K562 (cell line): ENCODE results near the gene USP15. TPM values are rescaled to one million over a fixed set of nuclear protein-coding genes. Genes with fewer than 3 reads are reported as not detected.

Source experiments
- ATAC-seq: fragments of 200-7000 bp; cut with Tn5 transposase; 3 replicates; pipeline ENCODE4 v1.9.1; 2020; ENCODE audit warnings: moderate library complexity
- BruUV-seq: library from RNA; stranded (reverse); fragments of 400-500 nt; replicated peaks from 2 replicates; lab custom pipeline; 2021; lab: Mats Ljungman, UMichigan
- CTCF ChIA-PET: fragments of 300-600 bp; formaldehyde crosslinking; extraction: SDS; loops from one replicate; lab custom pipeline; 2021; ENCODE audit warnings: low intra/inter-chr PET ratio; lab: Yijun Ruan, JAX
- POLR2A ChIA-PET: fragments of 300-600, 350-650 bp; sonication (Branson Sonifier 250); formaldehyde crosslinking; extraction: SDS; loops from one replicate; lab custom pipeline; 2021; ENCODE audit warnings: antibody characterized with exemption, inconsistent platforms; lab: Yijun Ruan, JAX
- DNase-seq, 4 experiments: peaks; one replicate each; pipeline versions ENCODE4 v3.0.0 to v3.0.0-alpha.2; 2011 to 2018; ENCODE audit warnings: low spot score in 3 of 4, mixed read lengths in 3 of 4; ENCODE audit errors: extremely low read depth in 1 of 4
- FAIRE-seq: peaks from 2 replicates; lab custom pipeline; 2011; peaks lifted over from hg19 to GRCh38; lab: Jason Lieb, UNC
- H2AFZ ChIP-seq: 2 replicates; pipeline ENCODE4 v1.6.0; 2011; ENCODE audit warnings: low read depth, low read length, control low read depth, inconsistent platforms
- H3K27ac ChIP-seq: fragments of 200-600 bp; 3 replicates; pipeline ENCODE4 v1.8.0; 2011; ENCODE audit warnings: low read depth, mild to moderate bottlenecking, control low read depth, inconsistent platforms, low read length, moderate library complexity, mixed read lengths; ENCODE audit errors: extremely low read depth
- H3K27me3 ChIP-seq, 2 experiments: fragments of 300-600 bp in 1 of 2; 2 replicates in 1 of 2; 3 replicates in 1 of 2; pipeline versions ENCODE4 v1.6.0 to v1.8.0; 2011; ENCODE audit warnings: inconsistent platforms in 2 of 2, low read length in 2 of 2, mild to moderate bottlenecking in 1 of 2, mixed read lengths in 1 of 2, moderate library complexity in 1 of 2; ENCODE audit not compliant: control insufficient read depth in 2 of 2, insufficient read depth in 2 of 2
- H3K36me3 ChIP-seq: fragments of 300-600 bp; 3 replicates; pipeline ENCODE4 v1.8.0; 2011; ENCODE audit warnings: mild to moderate bottlenecking, low read length, inconsistent platforms; ENCODE audit not compliant: control insufficient read depth, insufficient read depth
- H3K4me1 ChIP-seq, 2 experiments: fragments of 200-600 bp in 1 of 2; replicated peaks in 1 of 2; 2 replicates in 1 of 2; 3 replicates in 1 of 2; pipeline versions ENCODE4 v1.5.1 to v1.8.0; 2011; ENCODE audit warnings: inconsistent platforms in 2 of 2, low read length in 2 of 2, mild to moderate bottlenecking in 1 of 2, mixed read lengths in 1 of 2, moderate library complexity in 1 of 2; ENCODE audit not compliant: control insufficient read depth in 2 of 2, insufficient read depth in 2 of 2
- H3K4me2 ChIP-seq: 2 replicates; pipeline ENCODE4 v1.6.1; 2011; ENCODE audit warnings: low read length, control low read depth, inconsistent platforms, mixed read lengths; ENCODE audit not compliant: insufficient read depth
- H3K4me3 ChIP-seq: fragments of 200-600 bp; sonication (generic), shearing (Covaris generic); 2 replicates; pipeline ENCODE4 v1.5.1; 2016; ENCODE audit warnings: control low read depth, inconsistent platforms
- H3K79me2 ChIP-seq: fragments of 200-600 bp; 3 replicates; pipeline ENCODE4 v1.8.0; 2011; ENCODE audit warnings: low read length, inconsistent platforms; ENCODE audit not compliant: control insufficient read depth, insufficient read depth
- H3K9ac ChIP-seq, 2 experiments: 2 replicates each; pipeline versions ENCODE4 v1.6.0 to v1.6.1; 2011; ENCODE audit warnings: low read depth in 2 of 2, low read length in 2 of 2, control low read depth in 1 of 2, inconsistent platforms in 1 of 2, mild to moderate bottlenecking in 1 of 2, mixed read lengths in 1 of 2; ENCODE audit not compliant: insufficient read depth in 1 of 2
- H3K9me1 ChIP-seq: one replicate; pipeline ENCODE4 v1.6.0; 2011; ENCODE audit warnings: inconsistent platforms, mild to moderate bottlenecking, low read length, moderate library complexity; ENCODE audit not compliant: control insufficient read depth, insufficient read depth
- H3K9me3 ChIP-seq: replicated peaks from 2 replicates; pipeline ENCODE4 v1.5.1; 2011; ENCODE audit warnings: low read depth, low read length, inconsistent platforms; ENCODE audit not compliant: control insufficient read depth, insufficient read depth
- H4K20me1 ChIP-seq: replicated peaks from 2 replicates; pipeline ENCODE4 v1.6.1; 2011; ENCODE audit warnings: low read length, inconsistent platforms, mixed read lengths; ENCODE audit not compliant: control insufficient read depth, insufficient read depth
- ARNT ChIP-seq, 2 experiments: fragments of 450-650 bp; IDR thresholded peaks; 2 replicates each; pipeline ENCODE4 v1.6.1; 2016; ENCODE audit warnings: mild to moderate bottlenecking in 1 of 2
- CBFA2T2 ChIP-seq: fragments of 450-650 bp; conservative IDR thresholded peaks from 2 replicates; pipeline ENCODE4 v1.6.1; 2017; ENCODE audit warnings: mild to moderate bottlenecking
- GTF2B ChIP-seq: IDR thresholded peaks from 2 replicates; pipeline ENCODE4 v1.6.1; 2011; ENCODE audit not compliant: insufficient read length; ENCODE audit errors: extremely low read depth
- RCOR1 ChIP-seq, 2 experiments: IDR thresholded peaks; 2 replicates each; pipeline ENCODE4 v1.6.1; 2012; ENCODE audit warnings: low read depth in 2 of 2, low read length in 2 of 2, borderline replicate concordance in 1 of 2, improper control_type of control experiment in 1 of 2
- RFX1 ChIP-seq: fragments of 450-650 bp; IDR thresholded peaks from 2 replicates; pipeline ENCODE4 v1.6.1; 2016; ENCODE audit warnings: mild to moderate bottlenecking, moderate library complexity
- ZNF143 ChIP-seq: sonication (generic); formaldehyde crosslinking; IDR thresholded peaks from 2 replicates; pipeline ENCODE4 v1.9.0; 2022; ENCODE audit warnings: mild to moderate bottlenecking, missing genetic modification reagents
- ZNF707 ChIP-seq: fragments of 250-450 bp; sonication (Bioruptor Pico); conservative IDR thresholded peaks from 2 replicates; pipeline ENCODE4 v1.8.0; 2022; ENCODE audit warnings: inconsistent platforms, mild to moderate bottlenecking, moderate library complexity
- WGBS: fragments of 100-300 bp; shearing (Covaris generic); methylation state at CpG from one replicate; pipeline ENCODE4 v1.1.6; 2016; ENCODE audit warnings: low coverage, mixed read lengths; ENCODE audit not compliant: insufficient coverage; ENCODE audit errors: missing lambda C conversion rate; 5-methylcytosine and 5-hydroxymethylcytosine counted together
- in situ Hi-C: fragments of 300-500 bp; cut with MboI; formaldehyde crosslinking; loops from 4 replicates; pipeline ENCODE4 v1.15.0; 2018; ENCODE audit warnings: inconsistent platforms, mixed read lengths
- intact Hi-C: fragments of 100-400 bp; cut with micrococcal nuclease; formaldehyde crosslinking; loops from 2 replicates; pipeline ENCODE4 v1.14.2; 2022
- polyA plus RNA-seq, 8 experiments: library from polyadenylated mRNA; depleted of rRNA in 4 of 8; stranded (reverse) in 5 of 8; unstranded in 3 of 8; fragments of >200 nt; fragmentation: Nextera tagmentation in 2 of 8; fragmentation: Illumina TruSeq in 1 of 8; extraction: Ambion mirVana in 2 of 8; extraction: Trizol in 1 of 8; gene quantifications; 2 replicates each; pipeline versions ENCODE4 v1.2.1 to v1.2.3, GENCODE V29; 2011 to 2014; ENCODE audit warnings: inconsistent platforms in 1 of 8, missing spikeins in 1 of 8
- total RNA-seq, 7 experiments: library from RNA; depleted of rRNA in 6 of 7; stranded (reverse); fragments of >200 nt in 6 of 7; fragmentation: Illumina TruSeq in 2 of 7; extraction: Trizol in 2 of 7; gene quantifications; 2 replicates each; pipeline versions ENCODE4 v1.2.1 to v1.2.3, GENCODE V29; 2011 to 2021; ENCODE audit warnings: low replicate concordance in 1 of 7

The USP15 gene
- total and polyA plus RNA-seq, 9 of the 15 experiments (the other 6 are each of a cell fraction or from before 2014, with no cell fraction given): 140 to 272 (median 182) TPM

DNA sequence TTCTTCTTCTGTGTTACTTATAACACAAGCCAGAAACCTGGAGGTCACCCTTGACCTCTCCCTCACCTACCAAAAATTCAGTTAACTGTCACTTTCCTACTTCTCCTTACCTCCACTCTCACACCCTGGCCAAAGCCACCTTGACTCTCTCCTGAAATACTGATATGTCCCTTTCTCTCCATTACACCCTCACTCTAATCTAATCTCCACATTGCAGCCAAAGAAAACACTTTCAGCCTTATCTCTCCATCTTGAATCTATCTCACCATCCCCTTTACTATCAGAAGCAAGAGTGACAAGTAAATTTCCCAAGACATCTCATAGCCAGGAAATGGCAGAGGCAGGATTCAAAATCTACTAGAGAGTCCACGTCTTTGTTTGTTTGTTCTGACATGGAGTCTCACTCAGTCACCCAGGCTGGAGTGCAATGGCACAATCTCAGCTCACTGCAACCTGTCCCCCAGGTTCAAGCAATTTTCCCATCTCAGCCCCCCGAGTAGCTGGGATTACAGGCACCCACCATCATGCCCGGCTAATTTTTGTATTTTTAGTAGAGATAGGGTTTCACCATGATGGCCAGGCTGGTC, 28.0 kb upstream of the USP15 start (continued):
- TF ChIP-seq CBFA2T2 (peak; percentile 83), ARNT (IDR thresholded peaks at IDR 0.05) (peak in 1 of 2 experiments; percentile 67; a peak in 1 of 4 replicates)

DNA sequence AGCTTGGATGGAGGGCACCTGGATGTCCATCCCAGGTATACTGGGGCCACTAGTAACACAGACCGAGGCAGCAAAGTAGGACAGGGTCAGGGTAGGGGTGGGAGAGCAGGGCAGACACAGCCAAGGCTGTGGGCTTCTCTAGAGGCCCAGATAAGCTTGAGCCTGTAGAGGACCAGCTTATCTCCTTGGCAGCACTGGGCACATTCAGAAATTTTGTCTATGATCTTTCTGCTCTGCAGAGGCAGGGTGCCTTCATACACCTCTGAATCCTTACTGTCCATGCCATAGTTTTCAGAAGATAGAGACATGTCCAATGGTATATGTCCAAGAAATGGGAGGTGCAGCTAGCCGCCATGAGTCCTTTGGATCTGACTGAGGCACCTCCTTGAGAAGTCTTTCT, 26.4 kb upstream of the USP15 start:
- H3K4me3 ChIP-seq: no peak overlapping the region
- H2AFZ ChIP-seq: no peak overlapping the region; the same call in 1 of the 2 replicates
- FAIRE-seq (no peak), ATAC-seq (peak; percentile 21; the same call in 1 of the 3 replicates), DNase-seq (no peak)
- H3K4me1 ChIP-seq: peaks cover 8 to 12% of the 10 kb centered on the region in 2 experiments; a peak in 4 of 5 replicates
- in situ Hi-C loops (no loop called here), intact Hi-C loops (no loop called here)
- no peaks in the 10 kb centered on the region for H4K20me1 ChIP-seq
- CTCF ChIA-PET: no interaction called here
- H3K9me1 ChIP-seq: no peaks in the 10 kb centered on the region
- WGBS: 96% methylated on average over 2 of the region's 2 CpGs
- no peak overlapping the region for H3K4me2 ChIP-seq
- H3K27ac ChIP-seq: no peak overlapping the region
- H3K9me3 ChIP-seq: peaks cover 14% of the 10 kb centered on the region
- no peak overlapping the region for H3K9ac ChIP-seq
- H3K79me2 ChIP-seq: no peaks in the 10 kb centered on the region
- BruUV-seq: no TSS peak
- no peaks in the 10 kb centered on the region for H3K27me3 ChIP-seq
- no peak for TF ChIP-seq ZNF707 (CRISPR knock-in tag)
- no peak for TF ChIP-seq RCOR1 (IDR thresholded peaks at IDR 0.05; ENCODE audit: borderline replicate concordance in 1 of 2, low read depth in 2 of 2, low read length in 2 of 2)
- TF ChIP-seq ZNF143: no peak
- no peak for TF ChIP-seq GTF2B
- TF ChIP-seq RFX1: no peak
- no peaks in the 10 kb centered on the region for H3K36me3 ChIP-seq
- POLR2A ChIA-PET: interaction anchor here (0.8 kb wide), 1 partner anchor 26 kb away, joined by 4 read pairs; the partner anchor contains the start of gene USP15
